GM20431 (cell line): ENCODE results near the gene ADH7.

Experiments
- in situ Hi-C: fragments of 300-500 bp; cut with MseI, MboI; formaldehyde crosslinking; loops from one replicate; pipeline ENCODE4 v1.15.0; 2020; ENCODE audit warnings: low sequenced_read_pairs; ENCODE audit not compliant: unreplicated experiment

ADH7 gene

DNA sequence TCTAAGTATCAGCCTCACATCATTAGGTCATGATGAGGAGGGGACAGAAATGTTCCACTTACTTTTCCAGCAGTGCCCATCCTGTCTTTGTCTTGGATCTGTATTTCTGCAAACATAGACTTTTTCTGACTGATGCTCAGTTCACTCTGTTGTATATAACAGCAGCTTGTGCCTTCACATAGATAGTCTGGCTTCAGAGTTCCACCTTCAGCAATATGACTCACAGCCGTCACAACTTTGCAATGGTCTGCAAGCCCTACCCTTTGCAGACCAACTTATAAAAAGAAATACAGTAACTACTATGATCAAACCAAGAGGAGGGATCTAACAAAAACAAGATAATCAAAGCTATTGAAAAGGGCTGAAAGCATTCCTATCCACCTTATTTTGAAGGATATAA, at the start of gene ADH7:
ADH7 (minus strand) TSS at position 189 of the 400 bp plus-strand sequence; CDS start at position 80, 109 bp downstream.
- in situ Hi-C loops, result no loop called here

DNA sequence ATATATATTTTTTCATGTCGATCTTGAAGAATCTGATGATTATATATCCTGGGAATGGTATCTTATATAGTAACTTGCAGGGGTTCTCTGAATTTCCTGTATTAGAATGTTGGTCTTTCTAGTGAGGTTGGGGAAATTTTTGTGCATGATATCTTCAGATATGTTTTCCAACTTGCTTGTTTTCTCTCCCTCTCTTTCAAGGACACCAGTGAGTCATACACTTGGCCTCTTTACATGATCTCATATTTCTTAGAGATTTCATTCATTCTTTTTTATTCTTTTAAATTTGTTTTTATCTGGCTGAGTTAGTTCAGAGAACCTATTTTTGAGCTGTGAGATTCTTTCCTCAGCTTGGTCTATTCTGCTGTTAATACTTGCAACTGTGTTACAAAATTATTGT, 48.5 kb upstream of the ADH7 start:
- in situ Hi-C loops, result no loop called here

- in situ Hi-C loops, result no loop called here
Measured at GRCh38 chr4:99473131-99473530, 38.0 kb upstream of the ADH7 start.

- in situ Hi-C loops, result no loop called here
Measured at GRCh38 chr4:99471896-99472295, 36.8 kb upstream of the ADH7 start.

DNA sequence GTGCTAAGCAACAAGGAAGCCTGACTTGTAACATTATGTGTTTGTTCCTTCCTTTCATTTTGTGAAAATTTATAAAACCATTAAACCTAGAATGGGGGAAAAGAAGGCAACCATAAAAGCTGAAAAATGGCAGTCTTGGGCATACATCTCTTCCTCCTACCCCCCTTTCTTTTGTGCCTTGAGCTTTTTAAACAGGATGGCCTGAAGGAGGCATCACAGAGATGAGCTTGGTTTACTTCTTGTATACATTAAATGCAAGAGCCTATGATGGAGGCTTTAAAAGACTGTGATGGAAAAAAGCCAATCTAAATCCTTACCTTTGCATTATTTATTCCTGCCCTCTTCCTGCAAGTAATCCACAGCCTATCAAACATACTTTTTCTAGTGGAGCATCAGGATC, 36.2 kb upstream of the ADH7 start:
- in situ Hi-C loops, result no loop called here

DNA sequence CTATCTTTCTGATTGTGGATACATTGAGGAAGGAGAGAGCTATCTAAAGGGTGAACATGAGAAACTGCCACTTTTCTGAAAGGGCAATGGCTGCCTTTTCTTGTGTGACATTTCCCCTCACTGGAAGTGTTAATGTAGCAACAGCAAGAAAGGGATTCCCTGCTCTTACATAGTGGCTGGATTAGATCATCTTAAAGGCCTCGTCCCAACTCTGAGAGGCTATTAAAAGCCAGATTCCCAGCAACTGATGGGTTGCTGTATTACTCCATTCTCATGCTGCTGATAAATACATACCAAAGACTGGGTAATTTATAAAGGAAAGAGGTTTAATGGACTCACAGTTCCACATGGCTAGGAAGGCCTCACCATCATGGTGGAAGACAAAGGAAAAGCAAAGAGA, 33.7 kb upstream of the ADH7 start:
- in situ Hi-C loops, result no loop called here

GRCh38 chr4:99467887-99468286, 32.7 kb upstream of the ADH7 start:
- in situ Hi-C loops, result no loop called here

- in situ Hi-C loops, result no loop called here
Measured at GRCh38 chr4:99463566-99463965, 28.4 kb upstream of the ADH7 start.

GRCh38 chr4:99462875-99463464, 27.8 kb upstream of the ADH7 start:
- in situ Hi-C loops, result no loop called here

GRCh38 chr4:99461623-99462401, 26.7 kb upstream of the ADH7 start:
- in situ Hi-C loops, result no loop called here

DNA sequence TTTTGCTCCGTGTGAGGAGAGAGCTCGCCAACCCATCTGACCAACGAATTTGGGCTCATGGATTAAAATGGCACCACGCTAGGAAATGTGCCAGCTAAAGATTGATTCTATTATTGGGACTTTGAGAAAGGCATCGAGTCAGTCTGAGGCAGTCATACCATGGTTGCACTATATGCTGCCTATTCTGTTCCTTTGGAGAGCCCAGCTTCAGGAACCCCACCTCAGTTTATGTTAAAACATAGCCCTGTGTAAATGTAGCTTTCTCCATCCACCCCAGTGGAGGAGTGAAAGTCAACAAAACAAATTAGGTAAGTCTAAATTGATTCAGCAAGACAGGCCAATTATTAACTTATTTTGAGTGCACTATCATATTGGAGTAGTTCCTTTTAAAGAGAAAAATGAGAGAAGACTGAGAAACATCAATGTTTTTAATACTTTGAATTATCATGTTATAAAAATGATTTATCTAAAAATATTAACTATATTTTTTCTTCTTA, 24.5 kb upstream of the ADH7 start:
- in situ Hi-C loops, result no loop called here

DNA sequence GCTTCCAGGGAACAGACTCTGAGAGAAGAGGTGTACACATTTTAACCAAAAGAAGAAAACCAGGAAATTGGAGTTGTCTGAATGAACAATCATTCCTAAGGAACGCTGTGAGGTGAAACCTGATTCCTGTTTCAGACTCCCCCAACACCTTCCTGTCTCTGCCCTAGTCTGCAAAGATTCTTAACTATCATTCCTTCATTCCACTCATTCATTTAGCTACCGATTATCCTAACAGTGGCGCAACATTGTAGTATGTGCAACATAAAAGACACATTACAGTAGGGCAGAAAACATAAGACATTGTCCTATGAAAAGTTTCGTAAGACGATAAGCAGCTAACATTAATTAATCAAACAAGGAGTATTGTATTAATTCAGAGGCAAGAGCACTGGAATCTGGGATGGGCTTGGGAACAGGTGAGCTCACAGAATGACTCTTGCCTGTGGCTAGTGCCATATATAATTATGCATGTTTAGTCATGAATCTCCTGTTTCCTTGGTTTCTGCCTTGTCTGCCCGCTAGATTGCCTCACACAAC, 23.8 kb upstream of the ADH7 start:
- in situ Hi-C loops, result no loop called here

DNA sequence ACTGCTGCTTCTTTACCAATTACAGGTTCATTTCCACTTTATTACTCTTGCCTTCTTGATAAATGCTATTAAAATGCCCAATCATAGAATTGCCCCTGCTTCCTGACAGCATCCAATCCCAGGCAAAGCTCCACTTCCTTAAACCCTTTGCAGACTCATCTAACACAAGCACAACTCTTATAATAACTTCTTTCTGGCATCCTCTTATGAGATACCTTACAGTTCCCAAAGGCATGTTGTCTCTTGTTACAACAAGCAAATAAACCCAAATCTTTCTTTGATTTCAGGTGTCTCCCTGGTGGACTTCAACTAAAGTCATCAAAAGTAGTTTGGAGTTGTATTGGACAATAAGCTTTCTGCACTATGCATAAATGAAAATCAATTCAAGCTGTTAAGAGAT, 22.5 kb upstream of the ADH7 start:
- in situ Hi-C loops, result no loop called here

- in situ Hi-C loops, result no loop called here
Measured at GRCh38 chr4:99457270-99457669, 22.1 kb upstream of the ADH7 start.

DNA sequence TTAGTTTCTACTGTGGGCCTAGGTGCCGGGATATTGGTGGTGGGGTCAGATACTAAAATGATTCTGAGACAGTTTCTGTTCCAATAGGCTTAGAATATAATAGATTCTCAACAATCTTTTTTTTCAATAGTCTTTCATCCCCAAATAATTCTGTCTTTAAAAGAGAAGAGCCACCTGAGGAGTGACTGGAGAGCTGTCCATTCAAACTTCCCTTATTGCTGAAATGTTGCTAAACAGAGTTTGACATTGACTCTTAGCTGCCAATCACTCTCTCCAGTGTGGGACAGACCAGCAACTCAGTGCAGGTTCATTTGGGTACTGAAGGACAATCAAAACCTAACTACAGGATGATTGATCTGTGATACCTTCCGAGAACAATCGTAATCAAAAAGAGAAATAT, 12.4 kb upstream of the ADH7 start:
- in situ Hi-C loops, result no loop called here

DNA sequence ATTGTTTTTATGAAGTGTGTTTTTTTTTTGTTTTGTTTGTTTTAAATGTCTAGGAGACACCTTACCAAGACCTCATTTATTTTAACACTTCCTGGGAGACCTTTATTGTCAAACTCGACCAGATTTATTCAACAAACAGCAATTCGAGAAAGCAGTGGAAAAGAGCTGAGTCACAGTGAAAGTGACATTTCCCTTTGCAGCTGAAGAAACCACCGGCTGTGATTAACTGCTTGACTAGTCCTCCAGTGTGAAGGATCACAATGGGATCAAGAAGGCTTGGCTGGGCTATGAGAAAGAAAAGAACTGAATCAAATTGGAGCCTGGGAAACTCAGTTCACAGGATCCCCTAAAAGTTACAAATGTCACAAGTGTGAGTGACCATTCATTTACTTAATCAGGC, 11.9 kb upstream of the ADH7 start:
- in situ Hi-C loops, result no loop called here

DNA sequence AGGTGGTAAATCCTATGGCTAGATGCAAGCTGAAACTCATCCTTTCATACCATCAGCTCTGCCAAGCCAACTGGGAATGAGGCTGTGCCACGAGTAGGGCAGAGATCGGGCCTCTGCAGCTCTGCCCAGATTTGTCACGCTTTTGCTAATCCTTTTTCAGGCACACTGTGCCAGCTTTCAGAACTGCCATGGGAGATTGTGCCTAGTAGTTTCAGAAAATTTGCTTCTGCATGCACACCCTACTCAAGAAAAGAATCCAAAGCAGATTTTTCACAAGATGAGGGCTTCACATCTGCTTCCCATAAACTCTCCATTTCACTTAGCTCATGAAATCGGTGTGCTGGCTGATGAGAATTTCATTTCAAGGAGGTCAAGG, 3.3 kb upstream of the ADH7 start:
- in situ Hi-C loops, result no loop called here

- in situ Hi-C loops, result no loop called here
Measured at GRCh38 chr4:99437723-99438404, 2.7 kb upstream of the ADH7 start.

DNA sequence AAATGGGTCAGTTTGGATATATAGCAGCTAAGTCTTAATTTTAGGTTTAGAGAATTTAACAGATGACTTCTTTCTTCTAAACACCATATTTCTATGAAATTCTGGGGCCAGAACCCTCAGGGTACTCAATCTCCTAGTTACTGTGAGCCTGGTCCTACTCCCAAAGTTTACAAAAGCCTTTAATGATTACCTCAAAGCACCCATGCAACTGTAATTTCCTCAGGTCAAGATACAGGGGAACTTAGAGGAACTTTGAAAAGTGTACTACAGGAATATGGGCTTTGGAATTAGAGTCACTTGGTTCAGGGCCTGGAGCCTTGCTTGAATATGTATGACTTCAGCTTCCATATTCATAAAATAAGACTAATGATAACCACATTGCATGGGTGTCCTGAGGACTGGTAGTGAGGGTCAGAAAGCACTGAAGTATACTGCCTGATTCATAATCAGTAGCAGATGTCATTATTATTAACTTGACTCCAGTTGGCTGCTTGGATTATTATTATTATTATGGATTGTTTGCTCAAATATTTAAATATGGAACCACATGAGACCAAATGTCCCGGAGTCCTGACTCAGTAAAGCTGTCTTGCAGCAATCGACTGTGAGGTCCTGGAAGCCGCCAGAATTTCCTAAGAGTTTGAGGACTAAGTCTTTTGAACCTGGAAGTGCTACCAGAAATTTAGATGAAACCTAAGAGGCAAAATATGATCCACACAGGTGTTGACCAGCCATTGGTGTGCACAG, 2.0 kb upstream of the ADH7 start:
- in situ Hi-C loops, result no loop called here

GRCh38 chr4:99436462-99436861, 1.3 kb upstream of the ADH7 start:
- in situ Hi-C loops, result no loop called here
